BE2C (cell line): ENCODE data around the gene DLGAP4.

Experiments
- DNase-seq: peaks from one replicate; pipeline ENCODE4 v3.0.0-alpha.2; 2020
- H3K27me3 ChIP-seq: fragments of 250-450 bp; sonication (Bioruptor Pico); 2 replicates; pipeline ENCODE4 v1.5.1; 2020; ENCODE audit warnings: mild to moderate bottlenecking
- H3K36me3 ChIP-seq: fragments of 250-450 bp; sonication (Bioruptor Pico); 2 replicates; pipeline ENCODE4 v1.5.1; 2020; ENCODE audit warnings: mild to moderate bottlenecking
- H3K4me1 ChIP-seq: fragments of 250-450 bp; sonication (Bioruptor Pico); 2 replicates; pipeline ENCODE4 v1.5.1; 2020
- H3K4me3 ChIP-seq: 2 replicates; pipeline ENCODE4 v1.5.1; 2011; ENCODE audit warnings: low read depth, low read length
- H3K9me3 ChIP-seq: fragments of 250-450 bp; sonication (Bioruptor Pico); 2 replicates; pipeline ENCODE4 v1.5.1; 2020
- TF ChIP-seq, protein P1 (sequence below): IDR thresholded peaks from 2 replicates; pipeline ENCODE4 v1.5.1; 2012; ENCODE audit warnings: mild to moderate bottlenecking, low read depth, low read length

The DLGAP4 gene

DNA sequence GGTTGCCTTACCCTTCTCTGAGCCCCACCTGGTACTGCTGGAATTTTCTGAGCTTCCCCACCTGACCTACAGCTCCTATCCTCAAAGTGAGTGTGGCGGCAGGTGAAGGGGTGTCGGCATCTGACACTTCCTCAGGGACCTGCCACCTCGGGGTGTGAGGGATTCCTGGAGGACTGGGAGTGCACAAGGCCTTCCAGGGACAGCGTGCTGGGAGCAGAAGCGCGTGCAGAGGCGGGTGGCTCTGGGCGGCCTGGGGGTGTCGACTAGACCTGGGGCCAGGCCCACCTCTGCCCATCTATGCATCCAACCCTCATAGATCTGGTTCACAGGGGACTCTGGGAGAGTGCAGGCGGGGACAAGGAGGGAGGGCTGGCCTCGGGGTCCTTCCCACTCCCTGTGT, 7.8 kb downstream of the DLGAP4 start:
- Histone ChIP-seq H3K27me3 (no peaks in the 10 kb centered on the region), H3K9me3 (no peaks in the 10 kb centered on the region), H3K4me1 (no peaks in the 10 kb centered on the region), H3K36me3 (no peaks in the 10 kb centered on the region), H3K4me3 (no peak overlapping the region)
- no peak for DNase-seq
- TF ChIP-seq, protein P1, sequence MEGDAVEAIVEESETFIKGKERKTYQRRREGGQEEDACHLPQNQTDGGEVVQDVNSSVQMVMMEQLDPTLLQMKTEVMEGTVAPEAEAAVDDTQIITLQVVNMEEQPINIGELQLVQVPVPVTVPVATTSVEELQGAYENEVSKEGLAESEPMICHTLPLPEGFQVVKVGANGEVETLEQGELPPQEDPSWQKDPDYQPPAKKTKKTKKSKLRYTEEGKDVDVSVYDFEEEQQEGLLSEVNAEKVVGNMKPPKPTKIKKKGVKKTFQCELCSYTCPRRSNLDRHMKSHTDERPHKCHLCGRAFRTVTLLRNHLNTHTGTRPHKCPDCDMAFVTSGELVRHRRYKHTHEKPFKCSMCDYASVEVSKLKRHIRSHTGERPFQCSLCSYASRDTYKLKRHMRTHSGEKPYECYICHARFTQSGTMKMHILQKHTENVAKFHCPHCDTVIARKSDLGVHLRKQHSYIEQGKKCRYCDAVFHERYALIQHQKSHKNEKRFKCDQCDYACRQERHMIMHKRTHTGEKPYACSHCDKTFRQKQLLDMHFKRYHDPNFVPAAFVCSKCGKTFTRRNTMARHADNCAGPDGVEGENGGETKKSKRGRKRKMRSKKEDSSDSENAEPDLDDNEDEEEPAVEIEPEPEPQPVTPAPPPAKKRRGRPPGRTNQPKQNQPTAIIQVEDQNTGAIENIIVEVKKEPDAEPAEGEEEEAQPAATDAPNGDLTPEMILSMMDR: no peak

DNA sequence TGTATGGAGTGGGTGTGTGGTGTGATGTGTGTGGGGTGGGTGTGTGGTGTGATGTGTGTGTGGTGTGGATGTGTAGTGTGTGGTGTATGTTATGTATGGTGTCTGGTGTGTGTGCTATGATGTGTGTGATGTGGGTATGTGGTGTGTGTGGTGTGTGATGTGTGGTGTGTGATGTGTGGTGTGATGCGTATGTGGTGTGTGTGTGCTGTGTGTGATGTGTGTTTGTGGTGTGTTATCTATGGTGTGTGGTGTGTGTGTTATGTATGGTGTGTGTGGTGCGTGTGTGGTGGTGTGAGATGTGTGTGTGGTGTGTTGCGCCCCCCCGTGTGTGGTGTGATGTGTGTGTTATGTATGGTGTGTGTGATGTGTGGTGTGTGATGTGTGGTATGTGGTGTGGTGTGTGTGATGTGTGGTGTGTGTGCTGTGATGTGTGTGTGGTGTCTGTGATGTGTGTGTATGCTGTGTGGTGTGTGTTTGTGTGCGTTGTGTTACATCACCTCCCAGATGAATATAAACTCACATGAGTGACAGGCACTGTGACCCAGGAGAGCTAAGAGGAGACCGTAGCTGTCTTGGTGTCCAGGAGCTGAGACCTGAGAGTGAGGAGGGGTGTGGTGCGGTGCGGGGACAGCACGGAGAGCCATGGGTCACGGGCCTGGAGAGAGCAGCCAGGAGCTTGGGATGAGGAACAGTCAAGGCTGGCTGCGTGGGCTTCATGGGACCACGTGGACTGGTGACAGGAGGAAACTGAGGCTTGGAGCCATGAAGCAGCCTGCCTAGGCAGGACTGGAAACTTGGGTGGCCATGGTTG, 8.8 kb downstream of the DLGAP4 start:
- Histone ChIP-seq H3K4me3 (no peak overlapping the region), H3K4me1 (no peaks in the 10 kb centered on the region), H3K36me3 (no peaks in the 10 kb centered on the region), H3K9me3 (no peaks in the 10 kb centered on the region), H3K27me3 (no peaks in the 10 kb centered on the region)
- DNase-seq: no peak
- TF ChIP-seq, protein P1: no peak

DNA sequence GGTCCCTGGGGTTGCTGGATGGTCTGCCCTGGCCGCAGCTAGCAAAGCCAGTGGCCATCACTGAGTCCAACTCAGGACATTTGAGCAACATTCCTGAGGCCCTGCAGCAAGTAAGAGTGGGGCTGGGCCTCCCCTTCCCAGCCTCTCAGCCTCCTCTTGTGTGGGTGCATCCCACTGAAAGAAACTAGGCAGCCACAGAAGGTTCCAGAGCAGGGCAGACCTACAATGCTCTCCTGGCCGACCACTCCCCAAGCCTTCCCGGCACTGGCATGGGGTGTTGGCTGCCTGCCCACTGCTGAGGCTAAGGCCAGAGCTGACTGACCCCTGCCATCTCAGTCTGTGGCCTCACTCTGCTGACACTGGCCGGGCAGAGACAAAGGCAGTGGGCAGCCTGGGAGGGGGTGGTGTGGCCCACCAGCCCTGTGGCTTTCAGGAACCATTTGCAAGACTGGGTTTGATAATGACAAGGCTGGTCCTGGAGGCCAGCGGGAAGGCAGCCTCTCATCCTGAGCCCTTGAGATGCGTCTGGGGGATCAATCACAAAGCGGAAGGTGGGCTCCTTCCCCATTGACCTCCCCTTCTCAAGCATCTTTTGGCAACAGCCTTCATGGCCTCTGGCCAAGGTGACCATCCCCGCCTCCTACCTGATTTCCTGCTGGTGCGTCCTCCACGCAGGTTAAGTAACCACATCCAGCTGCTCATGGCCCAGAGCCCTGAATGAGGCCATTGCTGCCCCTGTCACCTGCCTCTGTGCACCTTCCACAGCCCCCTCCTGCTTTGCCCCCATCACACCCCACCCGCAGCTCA, 9.6 kb downstream of the DLGAP4 start:
- no peak overlapping the region for H3K4me3 ChIP-seq
- no peaks in the 10 kb centered on the region for H3K9me3 ChIP-seq
- DNase-seq: no peak
- TF ChIP-seq, protein P1: no peak
- H3K36me3 ChIP-seq: no peaks in the 10 kb centered on the region
- no peaks in the 10 kb centered on the region for H3K4me1 ChIP-seq
- no peaks in the 10 kb centered on the region for H3K27me3 ChIP-seq

DNA sequence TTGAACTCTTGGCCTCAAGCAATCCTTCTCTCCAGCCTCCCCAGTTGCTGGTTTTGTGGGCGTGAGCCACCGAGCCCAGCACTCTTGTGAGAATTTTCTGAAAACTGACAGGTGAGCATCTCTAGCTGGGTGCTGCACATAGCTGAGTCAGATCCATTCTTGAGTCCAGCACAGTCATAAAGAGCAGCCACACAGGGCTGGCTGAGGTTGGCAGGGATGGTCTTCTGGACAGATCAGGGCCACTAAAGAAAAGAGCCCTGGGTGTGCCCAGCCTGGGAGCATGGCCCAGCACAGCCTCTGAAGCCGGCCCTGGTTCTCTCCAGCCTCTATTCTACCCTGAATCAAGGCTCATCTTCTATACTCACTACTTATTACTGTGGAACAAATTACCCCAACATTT, 11.5 kb downstream of the DLGAP4 start:
- DNase-seq: no peak
- Histone ChIP-seq H3K4me3 (no peak overlapping the region), H3K9me3 (no peaks in the 10 kb centered on the region), H3K36me3 (no peaks in the 10 kb centered on the region), H3K27me3 (no peaks in the 10 kb centered on the region), H3K4me1 (no peaks in the 10 kb centered on the region)
- TF ChIP-seq, protein P1: no peak

DNA sequence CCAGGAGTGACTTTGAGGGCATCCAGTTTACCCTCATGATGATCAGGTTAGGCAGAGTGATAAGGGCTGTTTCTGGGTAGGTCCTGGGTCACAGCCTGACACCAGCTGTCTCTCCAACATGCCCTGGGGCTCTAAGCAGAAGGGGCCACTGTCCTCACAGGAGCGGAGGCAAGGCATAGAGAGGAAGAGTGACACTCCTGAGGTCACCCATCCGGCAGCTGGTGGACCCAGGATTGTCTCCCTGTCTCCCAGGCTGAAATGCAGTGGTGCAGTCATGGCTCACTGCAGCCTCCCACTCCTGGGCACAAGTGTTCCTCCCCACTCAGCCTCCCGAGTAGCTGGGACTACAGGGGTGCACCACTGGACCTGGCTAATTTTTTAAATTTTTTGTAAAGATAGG, 12.0 kb downstream of the DLGAP4 start:
- TF ChIP-seq, protein P1: no peak
- peak; percentile 73 for DNase-seq
- no peaks in the 10 kb centered on the region for H3K36me3 ChIP-seq
- no peaks in the 10 kb centered on the region for H3K4me1 ChIP-seq
- H3K4me3 ChIP-seq: no peak overlapping the region
- H3K9me3 ChIP-seq: no peaks in the 10 kb centered on the region
- no peaks in the 10 kb centered on the region for H3K27me3 ChIP-seq
